ENCODE data around the gene SLX9. TPM values are rescaled to one million over a fixed set of nuclear protein-coding genes. Genes with fewer than 3 reads are reported as not detected.
A peak's percentile ranks its signal among the peaks of the same experiment; 100 is the strongest.

Gene SLX9
- total RNA-seq, 1 donor from 2014 or later, result 33.3 TPM

DNA sequence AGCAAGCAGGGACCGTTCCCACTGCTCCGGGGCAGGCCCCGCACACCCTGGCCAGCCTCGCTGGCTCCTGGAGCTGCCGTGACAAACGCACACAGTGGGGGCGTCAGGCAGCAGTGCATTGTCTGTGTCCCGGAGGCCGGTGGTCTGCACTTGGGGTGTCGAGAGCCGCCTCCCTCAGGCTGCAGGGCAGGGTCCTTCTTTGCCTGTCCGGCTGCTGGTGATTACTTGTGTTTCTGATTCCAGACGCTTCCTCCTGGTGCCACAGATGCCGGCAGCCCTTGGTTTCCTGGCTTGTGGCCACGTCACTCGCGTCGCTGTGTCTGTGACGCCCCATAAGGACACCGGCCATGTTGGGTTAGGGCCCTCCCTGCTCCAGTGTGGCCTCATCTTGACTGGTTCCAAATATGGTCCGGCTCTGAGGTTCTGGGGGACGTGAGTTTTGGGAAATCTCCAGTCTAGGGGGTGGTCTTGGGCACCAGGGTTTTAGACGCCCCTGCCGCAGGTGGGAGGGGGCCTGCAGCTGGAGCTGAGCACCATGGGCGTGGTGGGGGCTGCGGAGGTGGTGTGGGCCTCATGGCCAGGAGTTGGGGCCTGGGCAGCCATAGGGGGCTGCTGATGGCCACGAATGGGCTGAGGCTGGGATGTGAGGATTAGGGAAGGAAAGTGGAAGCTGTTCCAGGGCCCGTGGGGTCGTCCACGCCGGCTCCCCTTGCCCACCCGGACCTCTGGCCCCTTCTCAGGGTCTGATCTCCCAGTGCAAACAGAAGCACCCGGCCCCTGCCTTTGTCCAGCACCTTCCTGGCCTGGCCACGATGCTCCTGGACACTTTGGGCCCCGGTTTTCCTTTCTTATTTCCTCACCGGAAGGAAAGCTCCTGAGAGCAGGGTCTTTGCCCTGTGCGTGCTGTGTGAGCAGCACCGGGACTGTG lies 41.0 kb downstream of the SLX9 start:
- peak overlapping the region; percentile 54 for H3K27ac Mint-ChIP-seq
- no peaks in the 10 kb centered on the region for H3K36me3 Mint-ChIP-seq
- H3K4me1 Mint-ChIP-seq (ENCODE audit: unreplicated experiment), result peaks cover 10% of the 10 kb centered on the region
- no peak for DNase-seq (ENCODE audit: extremely low spot score, unreplicated experiment)
- no peaks in the 10 kb centered on the region for H3K27me3 Mint-ChIP-seq
- H3K9me3 Mint-ChIP-seq, result no peaks in the 10 kb centered on the region
- TF ChIP-seq, protein P1, sequence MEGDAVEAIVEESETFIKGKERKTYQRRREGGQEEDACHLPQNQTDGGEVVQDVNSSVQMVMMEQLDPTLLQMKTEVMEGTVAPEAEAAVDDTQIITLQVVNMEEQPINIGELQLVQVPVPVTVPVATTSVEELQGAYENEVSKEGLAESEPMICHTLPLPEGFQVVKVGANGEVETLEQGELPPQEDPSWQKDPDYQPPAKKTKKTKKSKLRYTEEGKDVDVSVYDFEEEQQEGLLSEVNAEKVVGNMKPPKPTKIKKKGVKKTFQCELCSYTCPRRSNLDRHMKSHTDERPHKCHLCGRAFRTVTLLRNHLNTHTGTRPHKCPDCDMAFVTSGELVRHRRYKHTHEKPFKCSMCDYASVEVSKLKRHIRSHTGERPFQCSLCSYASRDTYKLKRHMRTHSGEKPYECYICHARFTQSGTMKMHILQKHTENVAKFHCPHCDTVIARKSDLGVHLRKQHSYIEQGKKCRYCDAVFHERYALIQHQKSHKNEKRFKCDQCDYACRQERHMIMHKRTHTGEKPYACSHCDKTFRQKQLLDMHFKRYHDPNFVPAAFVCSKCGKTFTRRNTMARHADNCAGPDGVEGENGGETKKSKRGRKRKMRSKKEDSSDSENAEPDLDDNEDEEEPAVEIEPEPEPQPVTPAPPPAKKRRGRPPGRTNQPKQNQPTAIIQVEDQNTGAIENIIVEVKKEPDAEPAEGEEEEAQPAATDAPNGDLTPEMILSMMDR (conservative IDR thresholded peaks at IDR 0.05), result no peak
- no peak overlapping the region for H3K4me3 Mint-ChIP-seq

DNA sequence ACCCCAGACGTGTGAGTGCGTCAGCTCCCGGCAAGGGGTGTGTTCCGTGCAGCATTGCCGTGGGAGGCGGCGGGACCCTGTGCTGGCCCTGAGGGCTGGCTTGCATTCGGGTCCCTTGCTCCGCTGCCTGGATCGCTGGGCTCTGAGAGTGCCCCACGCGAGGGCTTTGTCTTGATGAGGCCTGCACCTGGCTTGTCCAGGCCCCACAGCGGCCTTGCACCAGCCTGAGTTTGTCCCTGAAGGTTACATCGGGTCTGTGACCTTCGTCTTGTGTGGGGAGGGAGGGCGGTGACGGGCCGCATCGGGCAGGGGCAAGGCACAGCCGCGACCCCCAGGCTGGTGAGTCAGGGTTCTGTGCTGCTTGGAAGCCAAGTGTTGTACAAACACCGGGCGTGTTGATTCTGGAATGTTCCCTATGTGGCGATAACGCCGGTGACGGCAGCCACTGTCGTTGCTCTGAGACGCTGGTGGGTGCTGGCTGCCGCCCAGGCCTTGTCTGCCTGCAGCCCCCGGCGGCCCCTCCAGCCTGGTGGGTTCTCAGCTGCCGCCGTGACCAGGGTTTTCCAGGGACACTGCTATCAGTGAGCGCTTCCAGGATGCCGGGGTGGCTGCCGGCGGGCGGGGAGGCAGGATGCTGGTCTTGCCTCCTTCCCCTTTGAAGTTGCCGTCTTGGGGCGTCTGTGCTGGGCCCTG lies 42.9 kb downstream of the SLX9 start:
- Mint-ChIP-seq H3K27ac (peak overlapping the region; percentile 51), H3K36me3 (no peaks in the 10 kb centered on the region), H3K4me3 (no peak overlapping the region), H3K9me3 (no peaks in the 10 kb centered on the region), H3K4me1 (ENCODE audit: unreplicated experiment) (peaks cover 10% of the 10 kb centered on the region), H3K27me3 (no peaks in the 10 kb centered on the region)
- TF ChIP-seq, protein P1 (conservative IDR thresholded peaks at IDR 0.05), result no peak
- DNase-seq (ENCODE audit: extremely low spot score, unreplicated experiment), result no peak

DNA sequence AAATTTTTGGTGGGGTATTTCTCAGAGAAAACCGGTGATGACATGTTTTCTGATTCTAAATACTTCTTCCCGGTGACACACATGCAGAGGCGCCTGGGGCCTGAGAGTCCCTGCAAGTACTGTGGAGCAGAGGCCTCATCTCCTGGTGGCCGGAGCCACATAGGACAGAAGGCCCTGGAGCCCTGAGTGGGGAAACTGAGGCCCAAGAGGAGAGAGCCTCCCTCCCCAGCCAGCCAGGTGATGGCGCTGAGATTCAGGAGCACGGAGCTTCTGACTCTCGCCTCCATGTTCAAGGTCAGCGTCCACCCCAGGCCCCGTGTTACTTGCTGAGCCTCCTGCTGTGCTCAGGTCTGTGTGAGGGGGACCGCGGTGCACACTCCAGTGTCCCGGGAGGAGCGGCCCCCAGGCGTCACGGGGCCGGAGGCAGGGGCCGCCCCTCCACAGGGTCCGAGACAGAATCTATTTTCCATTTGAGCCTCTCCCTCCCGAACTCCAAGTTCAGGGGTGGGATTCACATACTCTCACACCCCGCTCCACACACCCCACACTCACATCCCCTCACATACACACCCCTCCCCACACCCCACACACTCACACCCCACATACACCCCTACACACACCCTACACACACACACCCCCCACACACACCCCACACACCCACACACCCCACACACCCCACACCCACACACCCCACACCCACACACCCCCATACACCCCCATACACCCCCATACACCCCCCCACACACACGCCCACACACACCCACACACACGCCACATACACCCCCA lies 43.8 kb downstream of the SLX9 start:
- Mint-ChIP-seq H3K36me3 (no peaks in the 10 kb centered on the region), H3K4me3 (no peak overlapping the region), H3K27ac (peak overlapping the region; percentile 51), H3K9me3 (no peaks in the 10 kb centered on the region), H3K4me1 (ENCODE audit: unreplicated experiment) (peaks cover 10% of the 10 kb centered on the region), H3K27me3 (no peaks in the 10 kb centered on the region)
- TF ChIP-seq, protein P1 (conservative IDR thresholded peaks at IDR 0.05), result no peak
- DNase-seq (ENCODE audit: extremely low spot score, unreplicated experiment), result no peak

DNA sequence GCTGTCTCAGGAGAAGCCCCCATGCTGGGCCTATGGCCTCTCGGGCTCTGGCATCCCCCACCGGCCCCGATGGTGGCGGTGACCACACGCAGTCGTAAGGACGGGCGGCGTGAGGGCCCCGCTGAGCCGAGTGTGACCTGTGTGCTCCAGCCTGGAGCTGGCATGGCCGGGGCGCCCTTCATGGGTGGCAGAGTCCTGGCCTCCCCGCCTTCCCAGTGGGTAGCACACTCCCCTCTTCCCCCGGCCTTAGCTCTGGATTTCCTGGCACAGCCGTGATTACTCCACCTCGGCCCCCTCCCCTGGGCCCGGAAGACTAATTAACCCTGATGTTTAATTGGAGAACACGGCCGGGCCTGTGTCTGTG lies 44.6 kb downstream of the SLX9 start:
- H3K27me3 Mint-ChIP-seq, result no peaks in the 10 kb centered on the region
- no peak overlapping the region for H3K27ac Mint-ChIP-seq
- TF ChIP-seq, protein P1 (conservative IDR thresholded peaks at IDR 0.05), result no peak
- H3K4me1 Mint-ChIP-seq (ENCODE audit: unreplicated experiment), result peaks cover 11% of the 10 kb centered on the region
- DNase-seq (ENCODE audit: extremely low spot score, unreplicated experiment), result no peak
- H3K4me3 Mint-ChIP-seq, result no peak overlapping the region
- no peaks in the 10 kb centered on the region for H3K9me3 Mint-ChIP-seq
- no peaks in the 10 kb centered on the region for H3K36me3 Mint-ChIP-seq

DNA sequence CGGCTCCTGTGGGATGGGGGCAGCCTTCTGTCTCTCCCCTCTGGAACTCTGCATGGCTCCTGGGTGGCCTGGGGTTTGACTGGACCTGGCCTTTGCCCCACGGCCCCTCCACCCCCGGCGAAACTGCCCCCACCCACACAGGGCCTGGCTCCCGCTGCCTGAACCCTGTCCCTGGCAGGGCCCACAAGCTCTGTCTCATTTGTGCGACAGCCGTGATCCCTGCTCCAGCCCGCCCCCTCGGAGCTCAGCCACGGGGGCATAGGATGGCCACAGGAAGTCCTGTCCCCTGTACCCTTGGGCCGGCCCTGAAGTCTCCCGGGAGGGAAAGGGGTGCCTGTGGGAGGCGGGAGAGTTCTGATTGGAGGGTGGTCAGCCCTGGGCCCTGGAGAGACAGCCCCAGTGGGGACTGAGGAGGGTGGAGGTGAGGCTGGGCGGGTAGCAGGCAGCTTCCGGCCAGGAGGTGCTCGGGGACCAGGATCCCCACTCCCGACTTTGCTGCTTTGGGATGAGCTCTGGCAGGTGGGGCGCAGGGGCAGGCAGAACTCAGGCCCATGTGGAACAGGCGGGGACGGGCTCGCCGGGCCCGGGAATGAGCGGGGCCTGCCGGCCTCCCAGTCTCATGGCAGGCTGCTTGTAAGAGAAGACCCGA lies 45.1 kb downstream of the SLX9 start:
- Mint-ChIP-seq H3K27ac (no peak overlapping the region), H3K36me3 (no peaks in the 10 kb centered on the region), H3K27me3 (peaks cover 3% of the 10 kb centered on the region), H3K9me3 (no peaks in the 10 kb centered on the region), H3K4me3 (no peak overlapping the region), H3K4me1 (ENCODE audit: unreplicated experiment) (peaks cover 10% of the 10 kb centered on the region)
- no peak for DNase-seq (ENCODE audit: extremely low spot score, unreplicated experiment)
- TF ChIP-seq, protein P1 (conservative IDR thresholded peaks at IDR 0.05), result no peak

All from type B pancreatic cell (in vitro differentiated cells).